CD1c-positive myeloid dendritic cell (primary cell): ENCODE data around the gene GP1BB.
A peak's percentile ranks its signal among the peaks of the same experiment; 100 is the strongest.
"Not testable (repeated sequence)": the region's sequence is repeated elsewhere in the genome, so short reads cannot be mapped to it uniquely, and the experiment has no call there.

ENCODE experiments used
- DNase-seq: peaks from one replicate; pipeline ENCODE4 v3.0.0-alpha.2; 2016; ENCODE audit errors: extremely low spot score

The GP1BB gene

DNA sequence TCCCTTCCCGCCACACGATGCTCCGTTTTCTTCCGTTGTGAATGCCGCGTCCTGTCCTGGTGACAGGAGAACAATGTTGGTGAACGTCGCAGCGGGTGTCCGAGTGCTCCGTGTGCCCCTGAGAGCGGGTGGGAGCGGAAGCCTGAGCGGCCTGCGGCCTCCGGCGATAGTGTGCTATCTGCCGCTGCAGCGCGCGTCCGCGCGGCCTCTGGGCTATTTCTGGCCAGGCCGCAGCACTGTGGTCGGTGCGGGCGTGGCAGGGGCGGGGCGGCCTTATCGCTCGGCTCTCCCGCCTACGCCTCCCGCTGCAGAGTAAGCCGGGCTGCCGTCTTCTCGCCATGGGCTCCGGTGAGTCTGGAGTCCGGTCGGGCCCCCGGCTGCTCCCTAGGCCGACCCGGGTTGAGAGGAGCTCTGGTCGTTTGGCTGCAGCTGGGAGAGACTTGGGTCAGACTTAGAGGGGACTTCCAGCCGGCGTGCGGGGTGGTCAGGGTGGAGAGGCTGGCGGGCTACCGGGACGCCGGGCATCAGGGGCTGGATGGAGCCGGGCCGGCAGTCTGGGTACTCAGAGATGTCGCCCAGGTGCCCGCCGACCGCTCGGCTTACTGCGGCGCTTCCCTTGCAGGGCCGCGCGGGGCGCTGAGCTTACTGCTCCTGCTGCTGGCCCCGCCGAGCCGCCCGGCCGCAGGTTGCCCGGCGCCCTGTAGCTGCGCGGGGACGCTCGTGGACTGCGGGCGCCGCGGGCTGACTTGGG is at the start of gene GP1BB:
Gene GP1BB, plus strand, starts transcription at position 308 of the 751 bp plus-strand sequence. Its CDS starts 31 bp downstream, at position 339.
- DNase-seq: peak; percentile 30

DNA sequence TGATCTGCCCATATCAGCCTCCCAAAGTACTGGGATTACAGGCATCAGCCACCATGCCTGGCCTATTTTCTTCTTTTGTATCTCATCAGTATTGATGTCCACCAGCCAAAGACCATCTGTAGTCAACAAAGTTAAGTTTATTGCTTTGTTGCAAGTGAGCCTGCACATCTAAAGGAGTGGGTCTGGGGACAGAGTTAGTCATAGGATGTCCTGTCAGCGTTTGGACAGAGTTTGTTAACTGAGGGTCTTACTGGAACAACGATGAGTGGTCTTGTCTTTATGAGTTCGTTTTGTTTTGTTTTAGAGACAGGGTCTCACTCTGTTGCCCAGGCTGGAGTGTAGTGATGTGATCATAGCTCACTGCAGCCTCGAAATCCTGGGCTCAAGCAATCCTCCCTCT is 49.7 kb upstream of the GP1BB start:
- DNase-seq: no peak

DNA sequence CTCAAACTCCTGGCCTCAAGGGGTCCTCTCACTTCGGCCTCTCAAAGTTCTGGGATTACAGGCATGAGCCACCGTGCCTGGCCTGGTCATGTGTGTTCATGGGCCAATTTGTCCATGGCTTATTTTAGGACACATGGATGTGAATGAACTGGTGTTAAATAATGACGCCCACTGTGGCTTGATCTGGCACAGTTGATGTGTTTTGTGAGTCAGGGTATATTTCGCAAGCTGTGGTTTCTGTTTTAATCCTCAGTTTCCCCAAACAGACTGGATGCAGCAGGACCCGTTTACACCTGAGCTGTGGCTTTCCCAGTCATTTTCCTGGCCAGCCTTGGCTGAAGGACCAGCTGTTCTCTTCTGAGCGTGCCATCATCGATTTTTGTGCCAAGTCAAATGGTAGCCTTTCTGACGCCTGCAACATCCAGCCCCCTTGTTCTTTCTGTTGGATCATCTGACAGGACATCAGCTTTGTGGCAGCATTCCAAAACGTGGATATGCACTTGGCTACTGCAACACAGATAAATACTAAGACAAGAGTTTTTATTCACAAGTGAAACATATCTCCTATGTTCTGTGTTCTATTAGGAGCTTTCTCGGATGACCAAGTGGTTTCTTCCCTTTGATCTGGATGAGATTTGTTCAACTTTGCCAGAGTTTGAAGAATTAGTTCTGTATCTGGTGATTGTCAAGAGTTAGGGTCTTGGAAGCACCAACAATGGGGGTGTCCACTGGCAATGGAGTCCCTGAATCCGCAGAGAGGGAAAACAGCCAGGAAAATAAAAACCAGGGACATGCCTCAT is 49.0 kb upstream of the GP1BB start:
- DNase-seq: no peak

DNA sequence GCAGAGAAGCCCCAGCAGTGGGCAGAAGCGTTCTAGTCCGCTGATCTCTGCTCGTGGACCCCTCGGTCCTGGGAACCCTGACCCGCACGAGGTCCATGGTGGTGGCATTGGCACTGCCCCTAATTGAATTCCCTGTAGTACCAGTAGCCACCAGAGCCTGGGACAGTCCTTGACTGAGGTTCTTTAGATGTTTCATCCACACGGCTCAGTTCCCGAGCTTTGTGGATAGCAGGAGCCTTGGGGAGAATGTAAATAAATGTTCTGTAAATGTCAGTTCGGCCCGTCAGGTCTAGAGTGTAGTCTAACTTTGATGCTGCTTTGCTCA is 48.4 kb upstream of the GP1BB start:
- no peak for DNase-seq

DNA sequence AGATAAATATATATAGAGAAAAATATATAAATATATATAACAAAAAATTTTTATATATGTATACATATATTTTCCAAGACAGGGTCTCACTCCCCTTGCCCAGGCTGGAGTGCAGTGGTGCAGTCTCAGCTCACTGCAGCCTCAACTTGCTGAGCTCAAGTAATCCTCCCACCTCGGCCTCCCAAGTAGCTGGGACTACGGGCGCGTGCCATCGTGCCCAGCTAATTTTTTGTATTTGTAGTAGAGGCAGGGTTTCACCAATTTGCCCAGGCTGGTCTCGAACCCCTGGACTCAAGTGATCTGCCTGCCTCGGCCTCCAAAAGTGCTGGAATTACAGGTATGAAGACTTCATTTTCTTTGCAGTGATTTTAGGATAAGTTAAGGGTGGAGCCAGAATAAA is 47.9 kb upstream of the GP1BB start:
- no peak for DNase-seq

DNA sequence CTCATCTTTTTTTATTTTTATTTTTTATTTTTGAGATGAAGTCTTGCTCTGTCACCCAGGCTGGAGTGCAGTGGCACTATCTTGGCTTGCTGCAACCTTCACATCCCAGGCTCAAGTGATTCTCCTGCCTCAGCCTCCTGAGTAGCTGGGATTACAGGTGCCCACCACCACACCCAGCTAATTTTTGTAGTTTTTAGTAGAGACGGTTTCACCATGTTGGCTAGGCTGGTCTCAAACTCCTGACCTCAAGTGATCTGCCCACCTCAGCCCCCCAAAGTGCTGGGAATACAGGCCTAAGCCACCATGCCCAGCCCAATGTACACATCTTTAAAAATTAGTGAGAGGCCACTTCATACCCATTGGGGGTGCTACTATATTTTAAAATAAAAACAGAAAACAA is 46.9 kb upstream of the GP1BB start:
- DNase-seq: not testable (repeated sequence)

DNA sequence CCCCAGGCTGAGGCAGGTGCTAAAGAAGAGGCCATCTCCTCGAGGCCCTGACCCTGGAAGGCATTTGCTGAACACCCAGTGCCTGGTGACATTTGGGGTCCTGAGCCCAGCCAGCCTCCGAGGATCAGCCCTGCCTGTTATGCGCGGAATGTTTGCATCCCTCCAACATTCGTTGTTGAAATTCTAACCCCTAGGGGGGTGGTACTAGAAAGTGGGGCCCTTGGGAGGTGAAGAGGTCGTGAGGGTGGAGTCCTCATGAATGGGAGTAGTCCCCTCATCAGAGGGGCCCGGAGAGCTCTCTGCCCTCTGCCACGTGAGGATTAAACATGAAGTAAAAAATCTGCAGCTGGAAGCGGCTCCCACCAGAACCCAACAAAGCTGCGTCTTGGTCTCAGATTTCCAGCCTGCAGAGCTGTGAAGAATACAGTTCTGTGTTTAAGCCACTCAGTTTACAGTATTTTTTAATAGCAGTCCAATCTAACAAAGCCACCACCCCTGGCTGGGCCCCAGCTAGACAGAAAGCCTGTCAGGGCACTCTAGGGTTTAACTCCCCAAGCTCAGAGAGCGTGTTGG is 44.3 kb upstream of the GP1BB start:
- DNase-seq: no peak

DNA sequence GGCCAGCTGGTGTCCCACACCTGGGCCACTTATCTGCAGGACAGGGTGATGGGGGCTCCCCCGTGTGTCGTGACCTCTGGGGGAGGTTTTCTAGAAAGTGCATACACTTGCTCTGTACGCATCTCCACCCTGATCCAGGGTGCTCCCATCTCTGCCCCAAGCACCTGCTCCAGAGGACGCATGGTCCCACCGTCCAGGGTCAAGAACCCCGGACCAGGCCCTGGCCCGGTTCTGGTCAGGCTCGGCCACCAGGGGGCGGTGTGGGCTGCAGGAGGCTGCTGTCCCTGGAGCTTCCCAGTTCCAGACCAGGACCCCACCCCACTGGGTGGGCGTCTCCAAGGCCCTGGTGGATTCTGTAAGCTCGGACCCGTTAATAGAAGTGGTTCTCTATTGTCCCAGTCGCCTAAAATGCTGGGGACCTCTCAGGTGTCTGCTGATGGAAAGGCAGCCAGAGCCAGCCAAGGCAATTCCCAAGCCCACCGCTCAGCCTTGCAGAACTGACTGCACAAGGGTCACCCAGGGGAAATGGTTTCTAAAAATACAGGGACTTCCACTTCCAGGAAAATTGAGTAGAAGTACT is 43.7 kb upstream of the GP1BB start:
- DNase-seq: peak; percentile 52

DNA sequence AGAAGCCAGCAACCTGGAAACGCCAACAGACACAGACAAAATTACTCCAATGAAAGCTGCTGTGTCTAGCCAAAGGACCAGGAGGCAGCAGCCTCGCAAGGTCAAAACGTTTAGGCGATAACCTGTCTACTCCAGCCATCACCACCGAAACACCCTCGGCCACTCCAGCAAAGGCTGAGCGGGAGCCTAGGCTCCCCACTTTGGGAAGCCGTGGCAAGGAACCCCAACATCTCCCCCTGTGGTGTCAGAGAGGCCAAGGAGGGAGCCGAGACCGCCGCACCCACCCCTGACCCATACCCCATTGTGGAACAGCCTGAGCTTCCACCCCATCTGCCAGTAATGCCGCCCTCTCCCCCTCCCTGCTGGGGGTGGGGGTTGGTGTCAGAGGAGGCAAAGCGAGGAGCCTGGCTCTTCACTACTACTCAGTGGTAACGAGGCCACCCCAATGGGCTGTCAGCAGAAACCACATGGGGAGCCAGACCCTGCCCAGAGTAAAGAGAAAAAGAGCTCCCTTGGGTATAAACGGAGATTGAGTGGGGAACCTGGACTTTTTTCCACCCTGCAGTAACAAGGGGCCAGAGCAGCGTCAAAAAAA is 43.0 kb upstream of the GP1BB start:
- no peak for DNase-seq

DNA sequence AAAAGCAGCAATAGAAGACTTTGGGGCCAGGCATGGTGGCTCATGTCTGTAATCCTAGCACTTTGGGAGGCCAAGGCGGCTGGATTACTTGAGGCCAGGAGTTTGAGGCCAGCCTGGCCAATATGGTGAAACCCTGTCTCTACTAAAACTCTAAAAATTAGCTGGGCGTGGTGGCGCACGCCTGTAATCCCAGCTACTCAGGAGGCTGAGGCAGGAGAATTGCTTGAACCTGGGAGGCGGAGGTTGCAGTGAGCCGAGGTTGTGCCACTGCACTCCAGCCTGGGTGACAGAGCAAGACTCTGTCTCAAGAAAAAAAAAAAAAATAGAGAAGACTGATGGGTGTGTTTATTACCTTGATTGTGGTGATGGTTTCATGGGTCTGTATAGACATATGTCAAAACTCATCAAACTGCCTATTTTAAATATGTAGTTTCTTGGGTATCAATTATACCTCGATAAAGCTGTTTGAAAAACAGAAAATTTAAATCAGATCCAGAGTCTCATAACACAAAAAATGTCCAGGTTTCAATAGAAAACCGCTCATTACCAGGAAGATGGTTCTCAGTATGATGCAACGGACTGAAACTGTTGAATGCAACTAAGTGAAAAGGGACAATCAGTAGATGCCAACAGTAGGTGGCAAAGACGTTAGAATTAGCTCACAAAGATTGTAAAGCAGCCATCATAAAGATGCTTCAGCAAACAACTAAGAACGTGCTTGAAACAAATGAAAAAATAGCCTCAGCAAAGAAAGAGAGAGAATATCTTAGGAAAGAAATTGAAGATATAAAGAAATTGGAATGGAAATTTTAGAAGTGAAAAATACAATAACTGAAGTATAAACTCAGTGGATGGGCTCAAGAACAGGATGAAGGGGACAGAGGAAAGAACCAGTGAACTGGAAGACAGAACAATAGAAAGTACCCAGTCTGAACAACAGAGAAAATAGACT is 42.2 kb upstream of the GP1BB start:
- no peak for DNase-seq

DNA sequence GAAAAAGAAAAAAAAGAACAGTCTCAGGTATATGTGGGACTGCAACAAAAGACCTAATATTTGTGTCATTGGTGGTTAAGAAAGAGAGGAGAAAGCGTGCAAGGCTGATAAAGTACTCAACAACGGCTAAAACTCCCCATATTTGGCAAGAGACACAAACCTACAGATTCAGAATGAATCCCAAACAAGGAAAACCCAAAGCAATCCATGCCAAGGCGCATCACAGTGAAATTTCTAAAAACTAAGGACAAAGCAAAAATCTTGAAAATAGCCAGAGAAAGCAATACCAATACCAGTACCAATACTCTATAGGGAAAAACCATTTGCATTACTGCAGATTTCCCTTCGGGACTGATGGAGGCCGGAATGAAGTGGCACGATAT is 41.5 kb upstream of the GP1BB start:
- no peak for DNase-seq

DNA sequence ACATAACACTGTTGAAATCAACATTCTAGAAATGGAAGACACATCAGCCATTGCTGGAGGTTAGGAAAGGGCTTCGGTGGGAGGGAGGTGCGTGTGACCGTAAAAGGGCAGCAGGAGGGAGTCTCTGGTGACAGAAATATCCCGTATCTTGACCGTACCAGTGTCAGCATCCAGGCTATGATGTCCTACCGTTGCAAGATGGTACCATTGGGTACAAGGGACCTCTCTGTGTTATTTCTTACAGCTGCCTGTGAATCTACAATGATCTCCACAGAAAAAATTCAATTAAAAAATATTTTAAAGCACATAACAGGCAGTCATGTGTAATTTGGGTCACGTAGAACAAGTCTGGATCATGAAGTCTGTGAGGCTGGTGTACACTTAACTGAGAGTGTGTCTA is 36.4 kb upstream of the GP1BB start:
- DNase-seq: no peak

DNA sequence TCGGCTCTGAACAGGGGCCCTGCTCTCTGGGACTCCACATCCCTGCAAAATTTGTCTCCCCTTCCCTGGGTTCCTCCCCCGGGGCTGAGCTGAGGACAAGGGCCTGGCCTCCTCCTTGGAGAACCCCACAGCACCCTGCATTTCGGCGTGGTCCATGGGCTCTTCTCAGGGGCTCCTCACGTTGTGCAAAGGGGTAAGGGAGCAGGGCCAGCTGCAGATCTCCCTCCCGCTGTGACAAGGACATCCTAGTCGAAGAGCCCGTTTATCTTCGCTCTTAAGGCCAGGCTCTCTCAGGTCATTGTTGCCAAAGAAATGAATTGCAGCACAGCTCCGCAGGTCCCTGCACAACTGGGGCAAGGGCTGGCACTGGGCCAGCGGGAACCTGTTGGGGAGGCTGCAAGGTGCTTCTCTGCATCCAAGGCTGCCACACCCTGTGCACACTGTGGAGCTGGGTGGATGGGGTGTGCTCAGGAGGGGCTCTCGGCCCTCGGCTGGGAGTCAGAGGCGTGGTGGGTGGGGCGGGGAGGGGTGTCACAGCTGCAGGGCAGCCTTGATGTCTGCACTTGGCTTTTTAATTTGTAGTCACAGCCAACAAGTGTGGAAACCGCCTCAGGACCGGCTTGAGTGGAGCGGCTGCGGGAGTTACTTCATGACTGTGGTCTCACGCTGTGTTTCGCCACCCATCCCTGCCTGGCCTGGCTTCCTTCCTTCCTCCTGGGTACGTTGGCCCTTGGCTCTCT is 35.6 kb upstream of the GP1BB start:
- no peak for DNase-seq

DNA sequence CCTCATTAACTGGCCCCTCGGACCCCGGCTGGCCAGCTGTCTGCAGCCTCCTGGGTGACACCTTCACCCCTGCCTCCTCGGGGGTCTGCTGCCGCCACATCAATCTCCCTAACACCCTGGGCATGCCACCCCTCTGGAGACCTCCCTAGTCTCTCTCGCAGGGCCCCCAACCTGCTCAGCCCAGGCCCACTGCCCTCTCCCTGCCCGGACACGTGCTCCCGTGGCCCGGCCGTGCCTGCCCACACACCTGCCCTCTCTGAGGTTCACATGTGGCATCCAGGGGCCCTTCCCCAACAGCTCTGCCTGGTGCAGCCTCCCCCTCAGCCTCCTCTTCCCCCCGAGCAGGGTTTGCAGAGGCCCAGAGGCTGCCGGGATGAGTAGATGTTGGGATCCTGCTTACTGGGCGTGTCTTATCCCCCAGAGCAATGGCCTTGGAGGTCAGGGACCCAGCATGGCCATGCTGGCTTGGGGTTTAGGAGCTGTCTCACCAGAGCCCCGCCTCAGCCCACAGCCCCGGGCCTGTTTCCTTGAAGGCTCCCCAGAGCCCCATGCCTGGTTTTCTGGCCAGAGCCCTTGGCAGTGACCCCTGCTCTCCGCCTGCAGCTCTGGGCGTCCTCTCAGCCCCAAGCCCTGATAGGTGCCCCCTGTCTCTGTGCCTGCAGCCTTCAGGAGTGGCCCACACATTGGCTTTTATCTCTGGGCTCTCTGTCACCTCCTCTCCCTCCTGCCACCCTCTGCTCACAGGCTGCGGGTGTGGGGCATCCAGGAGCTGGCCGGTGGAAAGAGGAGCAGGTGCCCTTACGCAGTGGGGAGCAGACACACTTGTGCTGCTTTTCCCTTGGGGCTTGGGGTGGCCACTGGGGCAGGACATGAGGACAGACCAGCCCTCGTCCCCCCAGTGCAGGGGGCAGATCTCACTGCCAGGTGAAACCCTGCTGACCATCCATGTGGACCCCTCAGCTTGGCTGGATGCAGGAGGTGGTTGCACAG is 34.7 kb upstream of the GP1BB start:
- no peak for DNase-seq

DNA sequence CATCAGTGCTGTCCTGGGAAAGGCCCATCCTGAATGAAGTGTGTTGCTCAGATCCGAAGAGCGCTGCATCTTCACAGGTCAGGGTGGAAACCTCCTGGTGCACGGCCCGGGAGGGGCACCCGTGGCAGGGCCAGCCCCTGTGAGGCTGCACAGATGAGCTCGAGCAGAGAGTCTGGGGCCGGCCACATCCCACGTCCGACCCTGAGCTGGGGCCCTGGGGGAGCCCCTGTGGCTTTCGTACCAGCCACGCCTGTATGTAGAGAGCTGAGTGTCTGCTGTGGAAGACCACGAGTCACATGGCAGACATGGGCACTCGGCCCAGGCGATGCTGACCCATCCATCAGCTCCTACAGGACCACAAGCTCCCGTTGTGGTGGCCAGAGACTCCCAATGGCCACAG is 33.9 kb upstream of the GP1BB start:
- DNase-seq: no peak

DNA sequence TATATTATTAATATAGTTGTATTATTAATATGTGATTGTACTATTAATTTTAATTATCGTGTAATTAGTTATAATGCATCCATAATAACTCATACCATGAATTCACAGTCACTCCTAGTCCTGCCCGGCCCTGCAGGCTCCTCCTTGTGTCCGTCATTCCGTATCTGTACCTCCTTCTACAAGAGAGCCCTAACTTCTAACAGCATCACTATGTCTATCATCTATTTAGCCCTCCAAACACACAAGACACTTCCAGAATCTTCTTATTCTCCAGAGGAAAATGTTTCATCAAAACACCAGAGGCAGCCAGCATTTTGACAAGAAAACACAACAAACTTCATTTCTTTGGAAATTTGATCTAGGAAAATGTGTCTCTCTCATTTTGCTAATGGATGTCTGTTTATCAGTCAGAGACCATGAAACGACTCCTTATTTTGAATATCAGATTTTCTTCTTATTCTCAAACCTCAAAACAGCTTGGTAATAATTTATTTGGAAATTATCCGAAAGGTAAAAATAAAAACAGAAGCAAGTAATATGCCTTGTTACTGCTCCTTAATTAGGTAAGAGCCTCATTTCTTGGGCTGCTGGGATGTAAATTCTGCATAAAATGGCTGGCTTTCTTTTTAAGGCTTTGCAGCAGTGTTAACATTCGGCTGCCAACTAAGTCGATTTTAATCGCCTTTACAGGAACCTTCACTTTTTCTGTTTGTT is 32.2 kb upstream of the GP1BB start:
- DNase-seq: no peak

DNA sequence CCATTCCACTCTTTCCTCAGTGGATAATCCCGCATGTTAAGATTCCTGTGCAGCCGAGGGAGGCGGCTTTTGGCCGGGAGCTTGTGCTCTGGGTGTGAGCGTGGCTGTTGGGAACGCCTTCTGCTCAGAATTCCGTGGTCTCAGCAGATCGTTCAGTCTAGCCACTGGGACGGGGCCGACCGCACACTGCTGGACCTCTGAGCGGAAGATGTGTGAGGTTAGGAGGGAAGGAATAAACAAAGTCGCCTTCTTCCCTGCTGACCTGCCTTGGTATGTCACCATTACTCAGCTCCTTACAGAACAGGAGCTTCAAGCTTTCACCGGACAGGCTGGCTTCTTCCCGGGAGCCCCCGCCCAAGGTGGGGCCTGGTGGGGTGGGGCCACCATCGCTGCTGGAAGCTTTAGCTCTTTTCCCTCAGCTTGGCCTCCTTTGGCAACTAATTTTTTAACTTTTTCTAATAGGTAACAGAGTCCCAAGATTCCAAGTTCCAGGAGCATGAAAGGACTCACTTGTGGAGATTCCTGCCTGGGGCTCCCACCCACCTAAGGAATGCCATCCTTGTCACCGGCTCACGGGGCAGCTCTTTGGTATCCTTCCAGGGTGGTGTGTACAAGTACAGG is 31.5 kb upstream of the GP1BB start:
- no peak for DNase-seq

DNA sequence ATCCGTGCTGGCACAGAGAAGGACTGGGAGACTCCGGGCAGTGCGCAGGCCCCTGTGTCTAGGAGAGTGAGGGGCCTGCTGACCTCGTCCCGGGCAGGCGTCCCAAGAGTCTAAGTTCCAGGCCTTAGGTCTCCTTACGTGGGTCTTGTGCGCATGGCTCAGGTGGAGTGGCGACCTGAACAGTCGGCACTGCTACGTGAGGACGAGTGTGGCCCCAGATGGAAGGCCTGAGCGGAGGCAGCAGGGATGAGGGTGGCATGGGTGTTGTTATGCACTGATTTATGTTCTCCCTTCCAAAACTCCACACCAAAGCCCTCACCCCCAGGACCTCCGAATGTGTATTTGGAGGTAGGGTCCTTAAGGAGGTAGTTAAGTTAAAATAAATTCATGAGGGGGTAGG is 29.8 kb upstream of the GP1BB start:
- no peak for DNase-seq
